ENCODE data around the gene CCDC51. TPM values are rescaled to one million over a fixed set of nuclear protein-coding genes. Genes with fewer than 3 reads are reported as not detected.
A peak's percentile ranks its signal among the peaks of the same experiment; 100 is the strongest.

Gene CCDC51
- total and polyA plus RNA-seq, 2 of the 13 experiments (the other 11 are each of a cell fraction or from before 2014, with no cell fraction given), result 18.1 to 29.4 TPM

DNA sequence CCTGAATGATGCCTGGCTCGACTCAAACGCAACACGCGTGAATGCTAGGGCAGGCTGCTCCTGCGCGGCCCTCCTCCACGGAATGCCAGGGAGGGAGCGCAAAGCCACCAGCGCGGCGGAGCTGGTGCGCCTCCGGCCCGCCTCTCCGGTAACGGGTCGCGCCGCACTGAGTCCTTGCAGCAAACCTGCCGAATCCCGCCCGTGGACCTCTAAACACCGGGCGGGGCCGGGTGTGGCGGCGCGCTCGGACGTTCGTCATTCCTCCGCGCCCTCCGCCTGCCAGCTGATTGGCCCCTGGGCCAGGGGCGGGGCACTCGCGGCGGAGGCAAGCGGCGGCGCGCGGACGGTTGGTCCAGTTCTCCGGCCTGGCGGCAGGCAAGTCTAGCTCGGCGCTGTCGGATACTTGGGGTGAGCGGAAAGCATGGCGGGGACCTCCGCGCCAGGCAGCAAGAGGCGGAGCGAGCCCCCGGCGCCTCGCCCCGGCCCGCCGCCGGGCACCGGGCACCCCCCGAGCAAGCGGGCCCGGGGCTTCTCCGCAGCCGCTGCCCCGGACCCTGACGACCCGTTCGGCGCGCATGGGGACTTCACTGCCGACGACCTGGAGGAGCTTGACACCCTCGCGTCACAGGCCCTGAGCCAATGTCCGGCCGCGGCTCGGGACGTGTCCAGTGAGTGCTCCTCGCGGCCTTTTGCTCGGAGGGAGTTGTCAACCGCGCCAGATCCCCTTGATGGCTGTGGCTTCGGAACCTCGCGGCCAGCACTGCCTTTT lies 6.7 kb upstream of the CCDC51 start, which contains the start of gene ATRIP (continued):
- TF ChIP-seq, protein P1, sequence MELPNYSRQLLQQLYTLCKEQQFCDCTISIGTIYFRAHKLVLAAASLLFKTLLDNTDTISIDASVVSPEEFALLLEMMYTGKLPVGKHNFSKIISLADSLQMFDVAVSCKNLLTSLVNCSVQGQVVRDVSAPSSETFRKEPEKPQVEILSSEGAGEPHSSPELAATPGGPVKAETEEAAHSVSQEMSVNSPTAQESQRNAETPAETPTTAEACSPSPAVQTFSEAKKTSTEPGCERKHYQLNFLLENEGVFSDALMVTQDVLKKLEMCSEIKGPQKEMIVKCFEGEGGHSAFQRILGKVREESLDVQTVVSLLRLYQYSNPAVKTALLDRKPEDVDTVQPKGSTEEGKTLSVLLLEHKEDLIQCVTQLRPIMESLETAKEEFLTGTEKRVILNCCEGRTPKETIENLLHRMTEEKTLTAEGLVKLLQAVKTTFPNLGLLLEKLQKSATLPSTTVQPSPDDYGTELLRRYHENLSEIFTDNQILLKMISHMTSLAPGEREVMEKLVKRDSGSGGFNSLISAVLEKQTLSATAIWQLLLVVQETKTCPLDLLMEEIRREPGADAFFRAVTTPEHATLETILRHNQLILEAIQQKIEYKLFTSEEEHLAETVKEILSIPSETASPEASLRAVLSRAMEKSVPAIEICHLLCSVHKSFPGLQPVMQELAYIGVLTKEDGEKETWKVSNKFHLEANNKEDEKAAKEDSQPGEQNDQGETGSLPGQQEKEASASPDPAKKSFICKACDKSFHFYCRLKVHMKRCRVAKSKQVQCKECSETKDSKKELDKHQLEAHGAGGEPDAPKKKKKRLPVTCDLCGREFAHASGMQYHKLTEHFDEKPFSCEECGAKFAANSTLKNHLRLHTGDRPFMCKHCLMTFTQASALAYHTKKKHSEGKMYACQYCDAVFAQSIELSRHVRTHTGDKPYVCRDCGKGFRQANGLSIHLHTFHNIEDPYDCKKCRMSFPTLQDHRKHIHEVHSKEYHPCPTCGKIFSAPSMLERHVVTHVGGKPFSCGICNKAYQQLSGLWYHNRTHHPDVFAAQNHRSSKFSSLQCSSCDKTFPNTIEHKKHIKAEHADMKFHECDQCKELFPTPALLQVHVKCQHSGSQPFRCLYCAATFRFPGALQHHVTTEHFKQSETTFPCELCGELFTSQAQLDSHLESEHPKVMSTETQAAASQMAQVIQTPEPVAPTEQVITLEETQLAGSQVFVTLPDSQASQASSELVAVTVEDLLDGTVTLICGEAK (IDR thresholded peaks at IDR 0.05), result no peak
- TF ChIP-seq, protein P1 (CRISPR knock-in tag; IDR thresholded peaks at IDR 0.05), result peak; percentile 50; the same call in 1 of the 2 replicates
- TF ChIP-seq TARDBP (CRISPR knock-in tag; IDR thresholded peaks at IDR 0.05) (no peak; the same call in 1 of the 2 replicates), HDAC1 (CRISPR knock-in tag; IDR thresholded peaks at IDR 0.05) (peak; percentile 94), MAFG (CRISPR knock-in tag; IDR thresholded peaks at IDR 0.05) (no peak), KDM2A (CRISPR knock-in tag; IDR thresholded peaks at IDR 0.05; ENCODE audit: borderline replicate concordance, low read depth) (peak; percentile 93), MIXL1 (CRISPR knock-in tag; IDR thresholded peaks at IDR 0.05) (no peak), ARNT (IDR thresholded peaks at IDR 0.05) (no peak), SNRNP70 (IDR thresholded peaks at IDR 0.05; ENCODE audit: low read depth, low read length) (no peak)
- TF ChIP-seq, protein P2, sequence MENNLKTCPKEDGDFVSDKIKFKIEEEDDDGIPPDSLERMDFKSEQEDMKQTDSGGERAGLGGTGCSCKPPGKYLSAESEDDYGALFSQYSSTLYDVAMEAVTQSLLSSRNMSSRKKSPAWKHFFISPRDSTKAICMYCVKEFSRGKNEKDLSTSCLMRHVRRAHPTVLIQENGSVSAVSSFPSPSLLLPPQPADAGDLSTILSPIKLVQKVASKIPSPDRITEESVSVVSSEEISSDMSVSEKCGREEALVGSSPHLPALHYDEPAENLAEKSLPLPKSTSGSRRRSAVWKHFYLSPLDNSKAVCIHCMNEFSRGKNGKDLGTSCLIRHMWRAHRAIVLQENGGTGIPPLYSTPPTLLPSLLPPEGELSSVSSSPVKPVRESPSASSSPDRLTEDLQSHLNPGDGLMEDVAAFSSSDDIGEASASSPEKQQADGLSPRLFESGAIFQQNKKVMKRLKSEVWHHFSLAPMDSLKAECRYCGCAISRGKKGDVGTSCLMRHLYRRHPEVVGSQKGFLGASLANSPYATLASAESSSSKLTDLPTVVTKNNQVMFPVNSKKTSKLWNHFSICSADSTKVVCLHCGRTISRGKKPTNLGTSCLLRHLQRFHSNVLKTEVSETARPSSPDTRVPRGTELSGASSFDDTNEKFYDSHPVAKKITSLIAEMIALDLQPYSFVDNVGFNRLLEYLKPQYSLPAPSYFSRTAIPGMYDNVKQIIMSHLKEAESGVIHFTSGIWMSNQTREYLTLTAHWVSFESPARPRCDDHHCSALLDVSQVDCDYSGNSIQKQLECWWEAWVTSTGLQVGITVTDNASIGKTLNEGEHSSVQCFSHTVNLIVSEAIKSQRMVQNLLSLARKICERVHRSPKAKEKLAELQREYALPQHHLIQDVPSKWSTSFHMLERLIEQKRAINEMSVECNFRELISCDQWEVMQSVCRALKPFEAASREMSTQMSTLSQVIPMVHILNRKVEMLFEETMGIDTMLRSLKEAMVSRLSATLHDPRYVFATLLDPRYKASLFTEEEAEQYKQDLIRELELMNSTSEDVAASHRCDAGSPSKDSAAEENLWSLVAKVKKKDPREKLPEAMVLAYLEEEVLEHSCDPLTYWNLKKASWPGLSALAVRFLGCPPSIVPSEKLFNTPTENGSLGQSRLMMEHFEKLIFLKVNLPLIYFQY (CRISPR knock-in tag; IDR thresholded peaks at IDR 0.05; ENCODE audit: borderline replicate concordance), result 0 out of 2 replicates have a peak, but pooled peaks have one; percentile 36
- TF ChIP-seq, protein P3, sequence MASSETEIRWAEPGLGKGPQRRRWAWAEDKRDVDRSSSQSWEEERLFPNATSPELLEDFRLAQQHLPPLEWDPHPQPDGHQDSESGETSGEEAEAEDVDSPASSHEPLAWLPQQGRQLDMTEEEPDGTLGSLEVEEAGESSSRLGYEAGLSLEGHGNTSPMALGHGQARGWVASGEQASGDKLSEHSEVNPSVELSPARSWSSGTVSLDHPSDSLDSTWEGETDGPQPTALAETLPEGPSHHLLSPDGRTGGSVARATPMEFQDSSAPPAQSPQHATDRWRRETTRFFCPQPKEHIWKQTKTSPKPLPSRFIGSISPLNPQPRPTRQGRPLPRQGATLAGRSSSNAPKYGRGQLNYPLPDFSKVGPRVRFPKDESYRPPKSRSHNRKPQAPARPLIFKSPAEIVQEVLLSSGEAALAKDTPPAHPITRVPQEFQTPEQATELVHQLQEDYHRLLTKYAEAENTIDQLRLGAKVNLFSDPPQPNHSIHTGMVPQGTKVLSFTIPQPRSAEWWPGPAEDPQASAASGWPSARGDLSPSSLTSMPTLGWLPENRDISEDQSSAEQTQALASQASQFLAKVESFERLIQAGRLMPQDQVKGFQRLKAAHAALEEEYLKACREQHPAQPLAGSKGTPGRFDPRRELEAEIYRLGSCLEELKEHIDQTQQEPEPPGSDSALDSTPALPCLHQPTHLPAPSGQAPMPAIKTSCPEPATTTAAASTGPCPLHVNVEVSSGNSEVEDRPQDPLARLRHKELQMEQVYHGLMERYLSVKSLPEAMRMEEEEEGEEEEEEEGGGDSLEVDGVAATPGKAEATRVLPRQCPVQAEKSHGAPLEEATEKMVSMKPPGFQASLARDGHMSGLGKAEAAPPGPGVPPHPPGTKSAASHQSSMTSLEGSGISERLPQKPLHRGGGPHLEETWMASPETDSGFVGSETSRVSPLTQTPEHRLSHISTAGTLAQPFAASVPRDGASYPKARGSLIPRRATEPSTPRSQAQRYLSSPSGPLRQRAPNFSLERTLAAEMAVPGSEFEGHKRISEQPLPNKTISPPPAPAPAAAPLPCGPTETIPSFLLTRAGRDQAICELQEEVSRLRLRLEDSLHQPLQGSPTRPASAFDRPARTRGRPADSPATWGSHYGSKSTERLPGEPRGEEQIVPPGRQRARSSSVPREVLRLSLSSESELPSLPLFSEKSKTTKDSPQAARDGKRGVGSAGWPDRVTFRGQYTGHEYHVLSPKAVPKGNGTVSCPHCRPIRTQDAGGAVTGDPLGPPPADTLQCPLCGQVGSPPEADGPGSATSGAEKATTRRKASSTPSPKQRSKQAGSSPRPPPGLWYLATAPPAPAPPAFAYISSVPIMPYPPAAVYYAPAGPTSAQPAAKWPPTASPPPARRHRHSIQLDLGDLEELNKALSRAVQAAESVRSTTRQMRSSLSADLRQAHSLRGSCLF (CRISPR knock-in tag; IDR thresholded peaks at IDR 0.05; ENCODE audit: borderline replicate concordance), result no peak

All from HepG2 (cell line).